ENCODE measurements around the gene GCK.

GCK gene

DNA sequence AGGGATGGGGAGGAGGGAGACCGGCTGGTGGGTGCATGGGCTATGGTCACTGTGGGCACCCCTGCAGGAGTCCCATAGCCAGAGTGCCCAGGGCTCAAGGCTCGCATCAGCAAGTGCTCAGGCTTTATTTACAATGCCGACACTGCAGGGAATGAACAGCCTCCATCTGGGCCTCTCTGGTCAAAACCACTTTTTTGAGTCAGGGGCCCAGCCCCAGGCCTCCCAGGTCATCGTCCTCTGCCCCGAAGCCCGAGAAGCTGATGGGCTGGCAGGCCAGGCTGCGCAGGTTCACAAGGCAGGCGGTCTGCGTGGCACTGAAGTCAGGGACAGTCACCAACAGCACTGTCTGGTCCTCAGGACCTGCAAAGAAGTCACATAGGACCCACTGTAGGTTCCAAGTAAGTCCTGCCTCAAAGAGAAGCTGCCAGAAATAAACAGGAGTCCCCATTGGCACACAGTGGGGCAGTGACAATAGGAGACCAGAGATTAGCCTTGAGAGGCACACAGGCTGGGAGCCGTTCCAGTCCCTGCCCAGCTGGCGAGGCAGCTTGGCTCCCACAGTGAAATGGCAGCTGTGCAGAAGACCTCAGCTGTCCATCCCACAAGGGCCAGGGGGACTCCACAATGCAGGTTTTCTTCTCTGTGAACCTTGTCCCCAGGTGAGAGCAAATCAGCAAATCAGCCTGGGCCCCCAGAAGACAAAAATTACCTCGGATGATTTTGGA, 74.5 kb downstream of the GCK start:
- in situ Hi-C loops (cut with HindIII; ENCODE audit: low sequenced_read_pairs), result no loop called here
- TF ChIP-seq, protein P1, sequence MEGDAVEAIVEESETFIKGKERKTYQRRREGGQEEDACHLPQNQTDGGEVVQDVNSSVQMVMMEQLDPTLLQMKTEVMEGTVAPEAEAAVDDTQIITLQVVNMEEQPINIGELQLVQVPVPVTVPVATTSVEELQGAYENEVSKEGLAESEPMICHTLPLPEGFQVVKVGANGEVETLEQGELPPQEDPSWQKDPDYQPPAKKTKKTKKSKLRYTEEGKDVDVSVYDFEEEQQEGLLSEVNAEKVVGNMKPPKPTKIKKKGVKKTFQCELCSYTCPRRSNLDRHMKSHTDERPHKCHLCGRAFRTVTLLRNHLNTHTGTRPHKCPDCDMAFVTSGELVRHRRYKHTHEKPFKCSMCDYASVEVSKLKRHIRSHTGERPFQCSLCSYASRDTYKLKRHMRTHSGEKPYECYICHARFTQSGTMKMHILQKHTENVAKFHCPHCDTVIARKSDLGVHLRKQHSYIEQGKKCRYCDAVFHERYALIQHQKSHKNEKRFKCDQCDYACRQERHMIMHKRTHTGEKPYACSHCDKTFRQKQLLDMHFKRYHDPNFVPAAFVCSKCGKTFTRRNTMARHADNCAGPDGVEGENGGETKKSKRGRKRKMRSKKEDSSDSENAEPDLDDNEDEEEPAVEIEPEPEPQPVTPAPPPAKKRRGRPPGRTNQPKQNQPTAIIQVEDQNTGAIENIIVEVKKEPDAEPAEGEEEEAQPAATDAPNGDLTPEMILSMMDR (IDR thresholded peaks at IDR 0.05; ENCODE audit: low read depth, low read length), result no peak
- DNase-seq (ENCODE audit: low read depth, low spot score), result no peak

DNA sequence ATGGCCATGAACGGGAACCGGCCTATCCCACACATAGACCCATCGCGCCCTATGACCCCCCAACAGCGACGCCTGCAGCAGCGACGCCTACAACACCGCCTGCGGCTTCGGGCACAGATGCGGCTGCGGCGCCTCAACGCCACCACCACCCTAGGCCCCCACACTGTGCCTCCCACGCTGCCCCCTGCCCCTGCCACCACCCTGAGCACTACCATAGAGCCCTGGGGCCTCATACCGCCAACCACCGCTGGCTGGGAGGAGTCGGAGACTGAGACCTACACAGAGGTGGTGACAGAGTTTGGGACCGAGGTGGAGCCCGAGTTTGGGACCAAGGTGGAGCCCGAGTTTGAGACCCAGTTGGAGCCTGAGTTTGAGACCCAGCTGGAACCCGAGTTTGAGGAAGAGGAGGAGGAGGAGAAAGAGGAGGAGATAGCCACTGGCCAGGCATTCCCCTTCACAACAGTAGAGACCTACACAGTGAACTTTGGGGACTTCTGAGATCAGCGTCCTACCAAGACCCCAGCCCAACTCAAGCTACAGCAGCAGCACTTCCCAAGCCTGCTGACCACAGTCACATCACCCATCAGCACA, 75.4 kb downstream of the GCK start:
- in situ Hi-C loops (cut with HindIII; ENCODE audit: low sequenced_read_pairs), result no loop called here
- TF ChIP-seq, protein P1 (IDR thresholded peaks at IDR 0.05; ENCODE audit: low read depth, low read length), result no peak
- no peak overlapping the region for H3K4me3 ChIP-seq (ENCODE audit: low read depth, low read length)
- DNase-seq (ENCODE audit: low read depth, low spot score), result no peak

More for the DNA sequence above, 74.5 kb downstream of the GCK start:
- no peak overlapping the region for H3K4me3 ChIP-seq (ENCODE audit: low read depth, low read length)

DNA sequence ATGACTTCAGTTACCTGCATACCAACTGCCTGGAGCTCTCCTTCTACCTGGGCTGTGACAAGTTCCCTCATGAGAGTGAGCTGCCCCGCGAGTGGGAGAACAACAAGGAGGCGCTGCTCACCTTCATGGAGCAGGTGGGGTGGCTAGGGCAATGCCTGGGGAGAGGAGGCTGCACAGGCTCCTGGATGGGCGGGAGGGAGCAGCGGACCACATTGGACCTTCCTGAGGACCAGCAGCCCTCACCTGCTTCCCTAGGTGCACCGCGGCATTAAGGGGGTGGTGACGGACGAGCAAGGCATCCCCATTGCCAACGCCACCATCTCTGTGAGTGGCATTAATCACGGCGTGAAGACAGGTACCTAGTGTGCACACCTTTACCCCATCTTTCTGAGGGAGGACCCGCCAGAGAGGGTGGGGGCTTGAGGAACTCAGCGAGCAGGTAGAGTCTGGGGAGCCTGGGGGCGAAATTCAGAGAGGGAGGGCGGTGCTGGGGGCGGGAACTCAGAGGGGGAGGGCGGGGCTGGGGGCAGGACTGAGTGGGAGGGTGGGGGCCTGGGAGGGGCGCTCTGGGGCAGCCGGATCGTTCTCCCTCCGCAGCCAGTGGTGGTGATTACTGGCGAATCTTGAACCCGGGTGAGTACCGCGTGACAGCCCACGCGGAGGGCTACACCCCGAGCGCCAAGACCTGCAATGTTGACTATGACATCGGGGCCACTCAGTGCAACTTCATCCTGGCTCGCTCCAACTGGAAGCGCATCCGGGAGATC, 76.1 kb downstream of the GCK start:
- TF ChIP-seq, protein P1 (IDR thresholded peaks at IDR 0.05; ENCODE audit: low read depth, low read length), result no peak
- no peak overlapping the region for H3K4me3 ChIP-seq (ENCODE audit: low read depth, low read length)
- no peak for DNase-seq (ENCODE audit: low read depth, low spot score)
- in situ Hi-C loops (cut with HindIII; ENCODE audit: low sequenced_read_pairs), result no loop called here

DNA sequence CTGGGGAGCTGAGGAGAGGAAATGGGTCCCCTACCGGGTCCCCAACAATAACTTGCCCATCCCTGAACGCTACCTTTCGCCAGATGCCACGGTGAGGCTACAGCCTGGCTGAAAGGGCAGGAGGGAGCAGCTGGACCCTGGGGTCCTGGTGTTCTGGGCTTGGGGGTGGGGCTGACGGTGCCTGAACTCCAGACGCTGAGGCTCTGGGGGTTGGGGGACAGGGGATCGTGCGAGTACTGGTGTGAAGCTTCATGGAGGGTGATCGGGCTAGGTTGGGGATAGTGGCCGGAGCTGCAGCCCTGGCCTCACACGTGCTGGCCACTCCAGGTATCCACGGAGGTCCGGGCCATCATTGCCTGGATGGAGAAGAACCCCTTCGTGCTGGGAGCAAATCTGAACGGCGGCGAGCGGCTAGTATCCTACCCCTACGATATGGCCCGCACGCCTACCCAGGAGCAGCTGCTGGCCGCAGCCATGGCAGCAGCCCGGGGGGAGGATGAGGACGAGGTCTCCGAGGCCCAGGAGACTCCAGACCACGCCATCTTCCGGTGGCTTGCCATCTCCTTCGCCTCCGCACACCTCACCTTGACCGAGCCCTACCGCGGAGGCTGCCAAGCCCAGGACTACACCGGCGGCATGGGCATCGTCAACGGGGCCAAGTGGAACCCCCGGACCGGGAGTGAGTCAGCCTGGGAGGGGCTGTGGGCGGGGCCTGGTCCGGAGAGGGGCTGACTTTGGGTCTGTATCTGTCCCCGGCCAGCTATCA, 76.8 kb downstream of the GCK start:
- no peak for DNase-seq (ENCODE audit: low read depth, low spot score)
- H3K4me3 ChIP-seq (ENCODE audit: low read depth, low read length), result no peak overlapping the region
- TF ChIP-seq, protein P1 (IDR thresholded peaks at IDR 0.05; ENCODE audit: low read depth, low read length), result no peak
- in situ Hi-C loops (cut with HindIII; ENCODE audit: low sequenced_read_pairs), result no loop called here

DNA sequence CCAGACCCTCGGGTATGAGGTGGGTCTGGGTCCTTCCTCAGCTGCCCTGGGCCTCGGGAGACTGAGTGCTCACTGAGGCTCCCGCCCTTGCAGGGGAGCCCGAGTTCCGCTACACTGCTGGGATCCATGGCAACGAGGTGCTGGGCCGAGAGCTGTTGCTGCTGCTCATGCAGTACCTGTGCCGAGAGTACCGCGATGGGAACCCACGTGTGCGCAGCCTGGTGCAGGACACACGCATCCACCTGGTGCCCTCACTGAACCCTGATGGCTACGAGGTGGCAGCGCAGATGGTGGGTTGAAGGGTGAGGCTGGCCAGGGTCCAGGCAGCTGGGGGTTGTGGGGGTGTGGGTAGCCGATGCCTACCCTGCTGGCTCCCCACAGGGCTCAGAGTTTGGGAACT, 77.5 kb downstream of the GCK start:
- DNase-seq (ENCODE audit: low read depth, low spot score), result no peak
- no peak overlapping the region for H3K4me3 ChIP-seq (ENCODE audit: low read depth, low read length)
- TF ChIP-seq, protein P1 (IDR thresholded peaks at IDR 0.05; ENCODE audit: low read depth, low read length), result no peak
- in situ Hi-C loops (cut with HindIII; ENCODE audit: low sequenced_read_pairs), result no loop called here
